Chondrocyte (in vitro differentiated cells): ENCODE data around the gene TEX26. TPM values are rescaled to one million over a fixed set of nuclear protein-coding genes. Genes with fewer than 3 reads are reported as not detected.

ENCODE experiments used
- DNase-seq: peaks from one replicate; pipeline ENCODE4 v3.0.0; 2021; ENCODE audit warnings: mixed read lengths, low spot score
- H3K27ac Mint-ChIP-seq: one replicate; pipeline ENCODE4 v1.8.0; 2021; ENCODE audit warnings: mild to moderate bottlenecking, moderate library complexity, mixed read lengths; ENCODE audit not compliant: unreplicated experiment
- H3K27me3 Mint-ChIP-seq: 2 replicates; pipeline ENCODE4 v1.8.0; 2021; ENCODE audit warnings: low read depth, mixed read lengths
- H3K36me3 Mint-ChIP-seq: 2 replicates; pipeline ENCODE4 v1.8.0; 2021; ENCODE audit warnings: low read depth, mixed read lengths
- H3K4me1 Mint-ChIP-seq: 2 replicates; pipeline ENCODE4 v1.8.0; 2021; ENCODE audit warnings: low read depth, mild to moderate bottlenecking, mixed read lengths
- H3K4me3 Mint-ChIP-seq: one replicate; pipeline ENCODE4 v1.8.0; 2021; ENCODE audit warnings: mild to moderate bottlenecking, moderate library complexity, mixed read lengths; ENCODE audit not compliant: unreplicated experiment
- H3K9me3 Mint-ChIP-seq: 2 replicates; pipeline ENCODE4 v1.8.0; 2021; ENCODE audit warnings: low read depth, mixed read lengths
- total RNA-seq: library from RNA; stranded (reverse); gene quantifications from 3 replicates; pipeline ENCODE4 v1.2.1, GENCODE V29; 2021
- TF ChIP-seq, protein P1 (sequence below): fragments of 200-600 bp; sonication (generic); IDR thresholded peaks from 2 replicates; pipeline ENCODE4 v1.5.0; 2021; ENCODE audit warnings: antibody characterized with exemption, mild to moderate bottlenecking, moderate library complexity

The TEX26 gene
- total RNA-seq, 1 donor from 2014 or later = not detected

DNA sequence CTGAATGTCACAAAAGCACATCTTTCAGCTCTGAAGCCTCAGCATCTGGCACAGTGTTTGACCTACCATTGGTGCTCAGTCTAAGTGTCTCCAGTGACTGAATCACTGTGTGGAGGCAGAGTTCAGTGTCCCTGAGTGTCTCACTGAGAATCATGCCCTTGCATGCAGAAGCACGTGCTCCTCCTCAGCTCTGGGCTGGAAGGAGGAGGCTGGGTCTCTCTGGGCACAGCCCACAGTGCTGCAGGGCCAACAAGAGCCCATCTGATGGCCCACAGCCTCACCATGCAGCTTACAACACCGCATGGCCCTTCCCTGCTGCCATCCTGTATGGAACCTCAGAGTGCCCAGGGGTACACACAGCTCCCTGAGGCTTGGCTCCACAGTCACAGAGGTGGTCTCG, 86.1 kb downstream of the TEX26 start:
- no peak overlapping the region for H3K27ac Mint-ChIP-seq
- no peak overlapping the region for H3K4me3 Mint-ChIP-seq
- H3K4me1 Mint-ChIP-seq = peaks cover 25% of the 10 kb centered on the region
- peaks cover 3% of the 10 kb centered on the region for H3K9me3 Mint-ChIP-seq
- no peaks in the 10 kb centered on the region for H3K27me3 Mint-ChIP-seq
- no peaks in the 10 kb centered on the region for H3K36me3 Mint-ChIP-seq
- TF ChIP-seq, protein P1, sequence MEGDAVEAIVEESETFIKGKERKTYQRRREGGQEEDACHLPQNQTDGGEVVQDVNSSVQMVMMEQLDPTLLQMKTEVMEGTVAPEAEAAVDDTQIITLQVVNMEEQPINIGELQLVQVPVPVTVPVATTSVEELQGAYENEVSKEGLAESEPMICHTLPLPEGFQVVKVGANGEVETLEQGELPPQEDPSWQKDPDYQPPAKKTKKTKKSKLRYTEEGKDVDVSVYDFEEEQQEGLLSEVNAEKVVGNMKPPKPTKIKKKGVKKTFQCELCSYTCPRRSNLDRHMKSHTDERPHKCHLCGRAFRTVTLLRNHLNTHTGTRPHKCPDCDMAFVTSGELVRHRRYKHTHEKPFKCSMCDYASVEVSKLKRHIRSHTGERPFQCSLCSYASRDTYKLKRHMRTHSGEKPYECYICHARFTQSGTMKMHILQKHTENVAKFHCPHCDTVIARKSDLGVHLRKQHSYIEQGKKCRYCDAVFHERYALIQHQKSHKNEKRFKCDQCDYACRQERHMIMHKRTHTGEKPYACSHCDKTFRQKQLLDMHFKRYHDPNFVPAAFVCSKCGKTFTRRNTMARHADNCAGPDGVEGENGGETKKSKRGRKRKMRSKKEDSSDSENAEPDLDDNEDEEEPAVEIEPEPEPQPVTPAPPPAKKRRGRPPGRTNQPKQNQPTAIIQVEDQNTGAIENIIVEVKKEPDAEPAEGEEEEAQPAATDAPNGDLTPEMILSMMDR = no peak
- no peak for DNase-seq

DNA sequence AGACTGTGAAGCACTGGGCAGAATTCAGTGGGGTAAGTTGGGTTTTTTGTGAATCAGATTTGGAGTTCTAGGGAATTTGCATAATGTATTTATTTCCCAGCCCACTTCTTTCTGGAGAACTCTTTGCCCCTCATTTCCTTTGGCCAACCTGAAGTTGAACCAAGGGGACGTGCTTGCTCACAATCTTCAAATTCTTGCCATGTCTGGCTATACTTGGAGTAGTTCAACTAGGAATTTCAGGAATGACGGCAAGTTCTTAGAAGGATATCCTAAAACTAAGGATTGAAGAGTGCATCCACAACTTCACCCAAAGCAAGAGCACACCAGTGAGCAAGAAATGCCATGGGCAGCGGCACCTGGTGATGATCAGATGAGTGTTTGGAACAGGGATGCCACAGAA, 88.5 kb downstream of the TEX26 start:
- no peak overlapping the region for H3K4me3 Mint-ChIP-seq
- H3K27me3 Mint-ChIP-seq = no peaks in the 10 kb centered on the region
- no peak for DNase-seq
- TF ChIP-seq, protein P1 = no peak
- H3K9me3 Mint-ChIP-seq = peaks cover 3% of the 10 kb centered on the region
- no peak overlapping the region for H3K27ac Mint-ChIP-seq
- H3K36me3 Mint-ChIP-seq = no peaks in the 10 kb centered on the region
- H3K4me1 Mint-ChIP-seq = peaks cover 27% of the 10 kb centered on the region

DNA sequence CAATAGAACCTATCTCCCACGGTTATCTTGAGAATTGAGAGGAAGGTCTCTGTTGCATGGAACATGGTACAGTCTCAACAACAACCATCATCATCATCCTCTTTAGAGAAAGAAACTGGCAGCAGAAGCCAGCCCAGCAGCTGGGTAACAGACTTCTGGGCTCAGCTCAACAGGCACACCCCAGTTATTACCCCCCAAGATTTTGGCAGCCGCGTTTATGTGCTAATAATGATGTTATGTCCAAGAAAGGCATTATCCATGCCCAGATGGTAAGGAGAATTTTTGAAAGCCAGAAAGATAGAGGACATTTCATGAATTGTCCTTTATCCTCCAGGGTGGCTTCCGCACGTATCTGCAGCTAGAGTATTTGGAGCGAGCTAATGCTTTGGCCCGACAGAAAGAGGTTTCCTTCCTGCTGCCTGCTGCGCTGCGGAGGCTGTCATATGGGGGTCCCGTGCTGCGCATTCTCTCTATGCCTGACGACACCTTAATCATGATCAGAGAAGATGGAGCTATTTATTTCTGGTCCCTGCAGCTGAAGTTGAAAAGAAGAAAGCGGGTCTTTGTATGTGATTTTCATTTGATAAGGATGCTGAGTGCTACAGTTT, 89.9 kb downstream of the TEX26 start:
- no peak for DNase-seq
- Mint-ChIP-seq H3K4me3 (no peak overlapping the region), H3K4me1 (peaks cover 27% of the 10 kb centered on the region), H3K36me3 (no peaks in the 10 kb centered on the region), H3K9me3 (peaks cover 3% of the 10 kb centered on the region), H3K27me3 (no peaks in the 10 kb centered on the region), H3K27ac (no peak overlapping the region)
- TF ChIP-seq, protein P1 = no peak

DNA sequence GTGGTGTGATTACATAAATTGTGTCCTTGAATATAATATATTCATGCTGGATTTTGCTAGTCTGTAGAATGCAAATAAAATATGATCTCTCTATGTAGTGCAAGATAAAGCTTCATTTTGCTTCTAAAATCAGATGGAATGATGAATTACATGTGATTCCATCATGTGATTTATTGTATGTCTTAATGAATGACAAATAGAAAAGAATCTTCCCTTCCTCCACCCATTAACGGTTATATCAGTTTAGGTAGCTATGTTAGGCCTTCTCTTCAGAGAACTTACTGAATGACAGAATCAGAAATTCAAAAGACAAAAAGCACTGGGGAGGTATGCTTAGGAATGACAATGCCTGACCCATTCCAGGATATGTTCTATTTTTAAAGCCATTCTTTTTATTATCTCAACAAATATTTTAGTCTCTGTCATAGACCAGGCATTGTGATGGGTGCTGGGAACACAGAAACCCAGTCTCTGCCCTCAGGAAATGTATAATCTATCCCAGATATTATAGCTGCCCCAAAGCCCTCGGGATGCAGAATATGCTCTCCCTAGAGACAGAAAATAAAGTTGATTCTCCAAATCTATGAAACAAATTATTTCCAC, 90.6 kb downstream of the TEX26 start:
- Mint-ChIP-seq H3K4me1 (peaks cover 27% of the 10 kb centered on the region), H3K27ac (no peak overlapping the region), H3K36me3 (no peaks in the 10 kb centered on the region), H3K9me3 (no peaks in the 10 kb centered on the region), H3K27me3 (peaks cover 3% of the 10 kb centered on the region), H3K4me3 (no peak overlapping the region)
- DNase-seq = no peak
- TF ChIP-seq, protein P1 = no peak

Other genes starting within 250 kb of the TEX26 start
- gene ALOX5AP, start 197.1 kb upstream of the TEX26 start, total RNA-seq = 0.57 to 2.1 TPM (median 1.1 TPM) in 3 replicates
- gene MEDAG, start 26.4 kb upstream of the TEX26 start, total RNA-seq = 2.8 to 21.0 TPM (median 19.0 TPM) in 3 replicates
- 67.5 to 111 TPM (median 69.4 TPM) in 3 replicates for gene HSPH1, start 229.2 kb downstream of the TEX26 start, total RNA-seq